HepG2 (cell line): ENCODE measurements around the gene SIK2. TPM values are rescaled to one million over a fixed set of nuclear protein-coding genes. Genes with fewer than 3 reads are reported as not detected.

Source experiments
- ATF1 ChIP-seq: IDR thresholded peaks from 2 replicates; pipeline ENCODE4 v1.6.1; 2016; ENCODE audit warnings: mild to moderate bottlenecking, control low read depth
- ATF5 ChIP-seq: sonication (generic); formaldehyde crosslinking; IDR thresholded peaks from 2 replicates; pipeline ENCODE4 v1.4.0; 2020; ENCODE audit warnings: mild to moderate bottlenecking, low read depth, missing genetic modification reagents
- BCL3 ChIP-seq: sonication (generic); formaldehyde crosslinking; IDR thresholded peaks from 2 replicates; pipeline ENCODE4 v1.5.1; 2020; ENCODE audit warnings: mild to moderate bottlenecking, missing genetic modification reagents, moderate library complexity
- CENPX ChIP-seq: sonication (generic); formaldehyde crosslinking; IDR thresholded peaks from 2 replicates; pipeline ENCODE4 v1.9.0; 2021; ENCODE audit warnings: mild to moderate bottlenecking, missing genetic modification reagents, moderate library complexity
- DNMT3B ChIP-seq: conservative IDR thresholded peaks from 2 replicates; pipeline ENCODE4 v1.6.1; 2016; ENCODE audit warnings: missing biosample characterization, control low read depth
- ETV6 ChIP-seq: sonication (generic); formaldehyde crosslinking; conservative IDR thresholded peaks from 2 replicates; pipeline ENCODE4 v1.4.0; 2020; ENCODE audit warnings: missing genetic modification reagents
- EZH2 ChIP-seq: conservative IDR thresholded peaks from 2 replicates; pipeline ENCODE4 v1.6.1; 2012; ENCODE audit warnings: mild to moderate bottlenecking, low read depth, low read length, moderate library complexity
- GZF1 ChIP-seq: sonication (generic); formaldehyde crosslinking; IDR thresholded peaks from 2 replicates; pipeline ENCODE4 v1.5.1; 2020; ENCODE audit warnings: mild to moderate bottlenecking, missing genetic modification reagents
- HOXA3 ChIP-seq: sonication (generic); formaldehyde crosslinking; IDR thresholded peaks from 2 replicates; pipeline ENCODE4 v1.5.0; 2020; ENCODE audit warnings: missing genetic modification reagents
- MLX ChIP-seq: IDR thresholded peaks from 2 replicates; pipeline ENCODE4 v1.6.1; 2016
- PRDM10 ChIP-seq: sonication (generic); formaldehyde crosslinking; IDR thresholded peaks from 2 replicates; pipeline ENCODE4 v1.4.0; 2020; ENCODE audit warnings: low read depth, missing genetic modification reagents
- PRMT3 ChIP-seq: sonication (generic); formaldehyde crosslinking; IDR thresholded peaks from 2 replicates; pipeline ENCODE4 v1.8.1; 2022; ENCODE audit warnings: low read depth, mild to moderate bottlenecking, moderate library complexity, missing genetic modification reagents, borderline replicate concordance
- SYNCRIP ChIP-seq: fragments of 200-400 bp; formaldehyde crosslinking; IDR thresholded peaks from 2 replicates; pipeline ENCODE4 v1.6.1; 2018; ENCODE audit warnings: mild to moderate bottlenecking, low read depth, low read length; ENCODE audit not compliant: insufficient read depth
- TRIM22 ChIP-seq: fragments of 450-650 bp; IDR thresholded peaks from 2 replicates; pipeline ENCODE4 v1.6.1; 2017
- ZBTB38 ChIP-seq: sonication (generic); formaldehyde crosslinking; IDR thresholded peaks from 2 replicates; pipeline ENCODE4 v1.5.1; 2020; ENCODE audit warnings: mild to moderate bottlenecking, missing genetic modification reagents
- ZBTB7A ChIP-seq: sonication (generic); formaldehyde crosslinking; IDR thresholded peaks from 2 replicates; pipeline ENCODE4 v1.8.0; 2022; ENCODE audit warnings: mild to moderate bottlenecking, missing genetic modification reagents
- ZNF234 ChIP-seq: sonication (generic); formaldehyde crosslinking; conservative IDR thresholded peaks from 2 replicates; pipeline ENCODE4 v1.5.1; 2020; ENCODE audit warnings: mild to moderate bottlenecking, missing genetic modification reagents
- ZNF253 ChIP-seq: sonication (generic); formaldehyde crosslinking; IDR thresholded peaks from 2 replicates; pipeline ENCODE4 v1.8.0; 2022; ENCODE audit warnings: mild to moderate bottlenecking, missing genetic modification reagents, borderline replicate concordance
- ZNF616 ChIP-seq: sonication (generic); formaldehyde crosslinking; IDR thresholded peaks from 2 replicates; pipeline ENCODE4 v1.5.0; 2020; ENCODE audit warnings: low read depth, mild to moderate bottlenecking, missing genetic modification reagents
- ZNF724P ChIP-seq: sonication (generic); formaldehyde crosslinking; IDR thresholded peaks from 2 replicates; pipeline ENCODE4 v1.8.0; 2022; ENCODE audit warnings: missing genetic modification reagents, borderline replicate concordance
- ZNF839 ChIP-seq: sonication (generic); formaldehyde crosslinking; IDR thresholded peaks from 2 replicates; pipeline ENCODE4 v1.4.0; 2020; ENCODE audit warnings: missing genetic modification reagents, mild to moderate bottlenecking, borderline replicate concordance
- ZSCAN20 ChIP-seq: sonication (generic); formaldehyde crosslinking; IDR thresholded peaks from 2 replicates; pipeline ENCODE4 v1.4.0; 2020; ENCODE audit warnings: missing genetic modification reagents, mild to moderate bottlenecking, borderline replicate concordance
- polyA plus RNA-seq, 8 experiments: library from polyadenylated mRNA; depleted of rRNA in 3 of 8; stranded (reverse) in 7 of 8; unstranded in 1 of 8; fragments of >200 nt; fragmentation: Illumina TruSeq in 4 of 8; extraction: Trizol in 4 of 8; gene quantifications; 2 replicates each; pipeline versions ENCODE4 v1.2.1 to v1.2.3, GENCODE V29; 2011 to 2016; ENCODE audit warnings: low read depth in 4 of 8, missing spikeins in 1 of 8, mixed read lengths in 1 of 8; ENCODE audit not compliant: insufficient read depth in 1 of 8
- total RNA-seq, 5 experiments: library from RNA; depleted of rRNA; stranded (reverse); fragments of >200 nt; fragmentation: Illumina TruSeq; extraction: Trizol; gene quantifications; 2 replicates each; pipeline ENCODE4 v1.2.3, GENCODE V29; 2016; ENCODE audit warnings: low read depth in 1 of 5

SIK2 gene
- total and polyA plus RNA-seq, 2 of the 13 experiments (the other 11 are each of a cell fraction or from before 2014, with no cell fraction given), result 8.1 to 15.4 TPM

GRCh38 chr11:111601979-111602864, at the start of gene SIK2 (continued):
- TF ChIP-seq ZNF724P (CRISPR knock-in tag) (peak; percentile 87; the same call in 1 of the 2 replicates), ZBTB38 (CRISPR knock-in tag) (peak; percentile 79; the same call in 1 of the 2 replicates), EZH2 (no peak), SYNCRIP (no peak), CENPX (no peak), HOXA3 (peak; percentile 86; the same call in 1 of the 2 replicates), TRIM22 (no peak), PRMT3 (CRISPR knock-in tag) (no peak), PRDM10 (CRISPR knock-in tag) (peak; percentile 31; the same call in 1 of the 2 replicates), ATF1 (CRISPR knock-in tag) (no peak), MLX (CRISPR knock-in tag) (0 out of 2 replicates have a peak, but pooled peaks have one; percentile 22), ZNF616 (CRISPR knock-in tag) (peak; percentile 57), ZBTB7A (CRISPR knock-in tag) (peak; percentile 87), ZSCAN20 (CRISPR knock-in tag) (no peak), ETV6 (no peak), DNMT3B (CRISPR knock-in tag) (peak; percentile 8; the same call in 1 of the 2 replicates), ZNF839 (no peak; the same call in 1 of the 2 replicates), ZNF234 (CRISPR knock-in tag) (no peak), GZF1 (CRISPR knock-in tag) (no peak), ZNF253 (CRISPR knock-in tag) (no peak), ATF5 (no peak), BCL3 (CRISPR knock-in tag) (no peak)
